NB4 (cell line): ENCODE results near the gene GREB1L.

Experiments used
- CTCF ChIP-seq: IDR thresholded peaks from one replicate; pipeline ENCODE4 v1.5.1; 2012; ENCODE audit warnings: low read depth, low read length
- MAX ChIP-seq: IDR thresholded peaks from 2 replicates; pipeline ENCODE4 v1.6.1; 2011; ENCODE audit warnings: low read depth, low read length
- MYC ChIP-seq: IDR thresholded peaks from 2 replicates; pipeline ENCODE4 v1.6.1; 2011; ENCODE audit warnings: low read depth, low read length
- POLR2A ChIP-seq: IDR thresholded peaks from 2 replicates; pipeline ENCODE4 v1.6.1; 2011; ENCODE audit warnings: mild to moderate bottlenecking; ENCODE audit not compliant: insufficient read length; ENCODE audit errors: extremely low read depth

- TF ChIP-seq CTCF (no peak), POLR2A (no peak), MAX (no peak), MYC (no peak)
Measured at GRCh38 chr18:21254576-21254975, 12.5 kb downstream of the GREB1L start.
